ENCODE measurements around the gene ANXA3.
"Not testable (repeated sequence)": the region's sequence is repeated elsewhere in the genome, so short reads cannot be mapped to it uniquely, and the experiment has no call there.

Gene ANXA3

DNA sequence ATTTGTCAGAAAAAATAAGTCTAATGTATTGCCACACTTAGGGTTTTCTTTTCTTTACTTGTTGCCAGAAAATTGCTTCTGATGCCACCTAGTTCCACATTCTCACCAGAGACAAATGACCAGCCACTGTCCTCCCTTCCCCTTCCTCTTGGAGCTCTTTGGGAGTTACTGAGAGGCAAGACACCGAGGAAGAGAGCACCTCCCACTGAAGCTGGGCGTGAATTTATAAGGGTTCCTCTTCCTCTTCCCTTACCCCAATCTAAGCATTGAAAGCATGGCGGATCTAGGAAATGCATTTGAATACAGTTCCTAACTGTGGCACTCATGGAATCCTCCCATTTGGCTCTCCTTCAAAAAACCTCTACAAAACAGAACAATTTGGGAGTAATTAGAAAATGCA is 30.0 kb downstream of the ANXA3 start:
- no peak for DNase-seq

DNA sequence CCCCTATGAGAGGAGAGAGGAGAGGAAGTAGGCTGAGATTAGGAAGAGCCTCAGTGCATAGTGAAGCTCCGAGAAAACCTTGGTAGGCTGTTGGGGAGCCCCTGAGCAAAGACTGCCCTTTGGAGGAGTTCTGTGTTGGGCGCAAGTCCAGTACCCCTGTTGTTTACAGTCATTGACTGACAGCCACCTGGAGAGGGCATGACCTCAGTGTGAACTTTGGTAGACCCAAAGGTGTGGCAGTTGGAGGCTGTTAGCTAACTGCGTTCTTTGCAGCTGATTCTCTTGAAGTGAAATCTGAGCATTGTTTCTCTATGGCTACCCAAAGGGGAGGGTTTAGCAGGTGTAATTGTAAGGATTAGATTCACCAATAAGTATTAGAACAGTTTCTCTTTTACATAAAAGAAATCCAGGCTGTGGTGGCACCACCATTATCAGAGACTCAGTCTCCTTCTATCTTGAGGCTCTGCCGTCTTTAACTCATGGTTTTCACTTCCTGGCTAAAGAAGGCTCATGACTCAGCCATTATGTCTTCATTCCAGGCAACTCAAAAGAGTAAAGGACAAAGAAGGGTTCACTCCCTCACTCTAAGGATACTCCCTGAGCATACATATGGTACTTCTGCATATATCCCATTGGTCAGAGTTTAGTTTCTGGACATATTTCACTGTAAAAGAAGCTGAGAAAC is 33.4 kb downstream of the ANXA3 start:
- no peak for DNase-seq

DNA sequence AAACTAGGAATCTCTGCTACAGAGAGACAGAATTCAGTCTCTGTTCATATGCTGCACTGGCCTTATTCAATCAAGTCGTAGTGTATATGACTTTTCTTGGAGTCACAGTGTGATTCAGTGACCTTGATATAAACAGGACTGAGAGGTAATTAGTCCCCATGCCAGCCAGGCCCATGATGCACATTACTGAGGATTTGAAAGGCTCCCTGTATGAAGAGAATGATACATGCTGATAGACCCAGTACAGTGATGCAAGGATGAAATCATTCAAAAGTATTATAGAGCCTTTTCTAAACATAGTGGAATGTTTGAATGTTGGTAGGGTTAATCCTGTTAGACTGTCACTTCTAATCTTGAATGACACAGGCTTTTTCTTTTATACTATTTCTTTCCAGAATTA is 34.1 kb downstream of the ANXA3 start:
- no peak for DNase-seq

DNA sequence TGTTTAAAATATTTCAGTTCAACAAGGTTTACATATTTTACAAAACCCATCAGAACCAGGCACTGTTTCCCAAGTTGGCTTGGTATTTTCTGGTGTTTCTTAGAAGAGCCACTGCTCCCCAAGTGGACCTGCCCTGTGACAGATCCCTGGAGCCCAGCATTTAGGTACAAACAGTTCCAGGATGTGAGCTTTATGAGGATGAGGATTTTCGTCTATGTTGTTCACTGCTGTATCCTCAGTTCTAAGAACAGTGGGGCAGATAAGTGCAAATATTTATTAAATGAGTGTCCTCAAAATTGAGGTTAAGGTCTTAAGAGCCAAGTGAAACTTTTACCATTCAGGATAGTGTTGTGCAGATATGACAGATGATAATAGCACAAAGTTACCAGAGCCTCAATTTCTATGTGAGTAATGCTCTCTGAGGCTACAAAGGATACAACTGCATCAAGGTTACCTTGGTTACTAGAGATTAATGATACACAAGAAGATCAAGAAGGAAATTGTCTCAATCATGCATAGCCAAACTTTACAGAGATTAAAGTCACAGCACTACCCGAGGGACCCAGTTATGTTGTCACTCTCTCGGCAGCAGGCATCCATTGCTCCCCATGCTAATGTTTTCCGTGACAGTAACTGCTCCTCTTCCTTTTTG is 37.5 kb downstream of the ANXA3 start:
- no peak for DNase-seq

DNA sequence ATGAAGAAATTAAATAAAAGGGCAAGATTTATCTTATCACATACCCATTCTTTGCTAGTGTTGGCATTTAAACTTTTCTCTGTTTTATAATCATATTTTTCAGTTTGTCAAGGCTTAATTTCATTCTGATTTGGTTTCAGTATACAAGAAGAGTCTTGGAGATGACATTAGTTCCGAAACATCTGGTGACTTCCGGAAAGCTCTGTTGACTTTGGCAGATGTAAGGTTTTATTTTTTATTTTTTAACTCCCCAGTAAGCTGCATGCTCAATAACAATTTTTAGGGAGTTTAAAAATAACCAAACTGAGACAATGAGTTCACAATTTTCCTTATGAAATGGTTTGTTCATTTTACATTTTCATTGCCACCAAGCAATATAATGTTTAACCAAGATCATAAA is 39.8 kb downstream of the ANXA3 start:
- no peak for DNase-seq

DNA sequence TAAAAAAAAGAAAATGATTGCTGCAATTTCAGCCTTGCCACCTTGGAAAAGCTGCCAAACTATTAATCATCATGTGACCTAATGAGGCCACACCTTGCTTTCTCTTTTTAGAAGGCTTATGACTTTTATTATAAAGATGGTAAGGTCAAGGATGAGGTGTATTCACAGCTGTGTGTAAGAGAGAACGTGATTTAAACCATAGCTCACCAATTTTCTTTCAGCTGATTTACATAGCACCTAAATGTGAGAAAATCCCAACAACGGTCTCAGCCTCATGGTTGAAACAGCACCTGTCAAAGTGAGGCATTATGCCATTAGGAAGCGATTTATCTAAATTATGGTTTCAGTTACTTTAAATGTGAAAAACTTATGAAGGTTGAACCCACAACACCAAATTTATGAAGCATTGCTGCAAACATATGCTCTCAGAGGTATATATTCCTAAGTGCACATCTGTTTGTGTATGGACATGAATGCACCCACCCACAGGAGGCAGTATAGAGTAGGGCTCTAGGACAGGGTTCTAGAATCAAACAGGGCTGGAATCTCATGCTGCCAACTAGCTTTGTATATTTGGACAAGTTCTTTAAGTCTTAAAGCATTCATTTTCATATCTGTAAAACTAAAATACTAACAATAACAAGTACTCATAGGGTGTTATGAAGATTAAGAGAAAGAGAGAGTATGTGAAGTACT is 40.7 kb downstream of the ANXA3 start:
- no peak for DNase-seq

DNA sequence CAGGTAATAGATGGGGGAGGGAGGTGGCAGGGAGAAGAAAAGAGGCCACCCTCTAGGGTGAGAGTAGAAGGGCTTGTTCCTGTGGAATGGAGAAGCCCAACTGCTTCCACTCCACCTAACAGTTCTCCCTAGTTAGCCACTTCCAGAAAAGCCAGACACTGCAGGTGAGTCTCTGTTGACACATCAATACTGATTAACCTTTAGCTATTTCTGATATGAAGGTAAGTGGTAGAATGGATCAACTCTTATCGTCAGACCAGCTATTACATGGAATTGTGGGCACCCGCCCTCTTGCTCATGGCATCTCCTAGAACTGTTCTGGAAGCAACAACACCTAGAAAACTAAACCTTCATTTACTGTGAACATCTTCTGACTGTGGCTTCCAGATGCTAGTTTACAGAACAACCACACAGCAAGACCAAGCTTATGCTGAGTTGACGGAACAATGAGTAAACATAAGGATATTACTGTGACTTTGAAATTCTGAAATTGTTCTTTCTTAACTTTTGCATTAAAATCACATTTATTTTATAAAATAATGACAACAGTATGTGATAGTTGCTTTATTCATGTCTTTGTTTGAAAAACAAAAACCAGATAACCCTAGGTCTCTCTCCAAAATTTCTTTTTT is 44.7 kb downstream of the ANXA3 start:
- DNase-seq = no peak

DNA sequence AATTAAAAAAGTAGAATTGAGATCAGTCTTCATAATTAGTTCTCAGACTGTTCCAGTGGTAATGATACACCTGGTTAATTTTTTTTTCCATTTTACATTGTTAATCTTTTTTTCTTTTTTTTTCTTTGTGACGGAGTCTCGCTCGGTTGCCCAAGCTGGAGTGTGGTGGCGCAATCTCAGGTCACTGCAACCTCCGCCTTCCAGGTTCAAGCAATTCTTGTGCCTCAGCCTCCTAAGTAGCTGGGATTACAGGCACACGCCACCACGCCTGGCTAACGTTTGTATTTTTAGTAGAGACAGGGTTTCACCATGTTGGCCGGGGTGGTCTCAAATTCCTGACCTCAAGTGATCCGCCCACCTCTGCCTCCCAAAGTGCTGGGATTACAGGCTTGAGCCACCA is 46.9 kb downstream of the ANXA3 start:
- not testable (repeated sequence) for DNase-seq

DNA sequence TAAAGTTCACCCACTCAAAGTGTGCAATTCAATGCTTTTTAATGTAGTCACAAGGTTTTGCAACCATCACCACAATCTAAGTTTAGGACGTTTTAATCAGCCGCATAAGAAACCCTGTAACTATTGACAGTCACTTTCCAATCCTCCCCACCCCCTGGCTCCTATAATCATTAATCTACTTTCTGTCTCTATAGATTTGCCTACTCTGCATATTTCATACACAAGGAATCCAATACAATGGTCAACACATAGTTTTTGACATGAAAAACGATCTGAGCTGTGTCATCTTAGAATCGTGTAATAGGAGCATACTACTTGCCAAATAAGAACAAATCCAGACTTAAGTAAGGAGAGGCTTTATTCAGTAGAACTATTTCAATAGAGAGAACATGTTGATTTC is 47.6 kb downstream of the ANXA3 start:
- no peak for DNase-seq

DNA sequence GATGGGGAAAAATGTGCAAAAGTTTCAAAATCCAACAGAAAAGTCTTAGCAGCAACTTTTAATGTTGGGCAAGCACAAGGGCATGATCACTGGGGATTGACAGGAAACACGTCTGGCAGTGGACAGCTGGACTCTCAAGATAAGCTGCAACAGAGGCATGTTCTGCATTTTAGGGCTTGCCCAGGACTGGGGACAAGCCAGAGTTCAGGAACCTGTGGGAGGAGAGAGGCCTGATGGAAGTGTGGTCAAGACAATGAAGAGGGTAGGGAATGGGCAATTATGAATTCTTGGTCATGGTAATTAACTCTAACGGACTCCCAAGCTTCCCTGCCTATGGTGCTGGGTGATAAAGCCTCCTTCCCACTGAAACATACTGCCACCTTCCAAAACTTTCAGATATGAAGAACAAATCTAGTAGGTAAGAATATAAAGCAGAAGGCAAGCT is 48.4 kb downstream of the ANXA3 start:
- DNase-seq = no peak

DNA sequence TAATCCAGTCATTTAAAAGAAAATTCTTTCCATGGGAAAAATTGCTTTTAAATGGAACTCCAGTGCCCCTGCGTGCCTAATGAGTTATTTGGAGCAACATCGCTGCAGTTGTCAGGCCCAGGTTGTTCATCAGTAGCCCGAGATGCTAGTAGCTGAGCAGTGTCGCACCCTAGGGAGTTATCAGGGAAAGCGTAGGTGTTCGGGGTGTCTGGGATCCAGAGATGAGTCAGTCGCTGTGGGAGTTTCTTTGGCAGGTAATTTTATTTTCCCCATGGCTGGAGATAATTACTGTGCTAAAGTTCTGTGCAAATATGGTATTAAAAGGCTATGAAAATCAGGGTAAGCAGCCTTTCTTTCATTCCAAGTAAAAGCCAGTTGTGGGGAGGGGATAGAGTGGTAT is 49.4 kb downstream of the ANXA3 start:
- DNase-seq = no peak

DNA sequence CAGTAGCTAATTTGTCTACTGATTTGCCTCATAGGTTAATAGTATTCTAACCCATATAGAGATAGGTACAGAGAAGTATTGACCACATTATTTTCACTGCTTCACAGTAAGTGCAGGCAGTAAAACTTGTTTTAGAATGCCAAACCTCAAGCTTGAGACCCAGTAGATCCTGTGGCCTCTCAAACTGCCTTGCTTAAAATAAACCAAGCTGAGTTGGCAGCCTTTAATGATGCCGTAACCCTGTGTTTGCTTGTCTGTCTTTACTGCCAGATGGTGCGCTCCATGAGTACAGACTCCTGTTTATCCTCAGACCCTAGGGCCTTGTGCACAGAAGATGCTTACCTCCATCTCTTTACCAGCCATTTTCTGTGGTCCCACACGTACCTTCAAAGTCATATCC is 50.8 kb downstream of the ANXA3 start:
- DNase-seq = no peak

DNA sequence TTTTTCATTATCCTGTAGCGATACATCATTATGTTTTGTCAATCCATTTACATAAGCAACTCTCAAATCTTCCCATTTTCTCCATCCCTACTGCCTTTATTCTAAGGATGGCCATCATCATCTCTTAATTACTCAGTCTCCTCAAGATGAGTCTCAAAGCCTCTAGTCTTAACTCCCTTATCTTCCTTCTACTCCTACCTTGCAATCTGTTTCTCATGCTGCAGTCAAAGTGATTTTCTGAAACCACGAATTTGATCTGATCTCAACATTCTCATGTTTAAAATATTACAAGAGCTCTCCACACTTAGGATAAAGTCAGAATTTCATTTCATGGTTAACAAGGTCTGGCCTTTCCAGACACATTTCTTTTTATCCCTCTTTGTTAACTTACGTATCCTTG is 51.8 kb downstream of the ANXA3 start:
- no peak for DNase-seq

DNA sequence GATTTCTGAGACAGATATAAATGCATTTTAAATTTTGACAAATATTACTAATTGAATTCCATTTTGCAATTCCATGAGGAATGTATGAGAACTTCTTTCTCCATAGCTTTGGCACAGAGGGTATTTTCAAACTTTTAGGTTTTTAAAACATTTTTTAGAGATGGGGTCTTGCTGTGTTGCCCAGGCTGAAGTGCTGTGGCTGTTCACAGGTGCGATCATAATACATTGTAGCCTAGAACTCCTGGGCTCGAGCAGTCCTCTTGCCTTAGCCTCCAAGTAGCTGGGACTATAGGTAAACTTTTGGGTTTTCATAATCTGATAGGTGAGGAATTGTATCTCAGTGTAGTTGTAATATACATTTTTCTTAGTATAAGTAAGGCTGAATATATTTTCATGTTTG is 53.4 kb downstream of the ANXA3 start:
- DNase-seq = no peak

DNA sequence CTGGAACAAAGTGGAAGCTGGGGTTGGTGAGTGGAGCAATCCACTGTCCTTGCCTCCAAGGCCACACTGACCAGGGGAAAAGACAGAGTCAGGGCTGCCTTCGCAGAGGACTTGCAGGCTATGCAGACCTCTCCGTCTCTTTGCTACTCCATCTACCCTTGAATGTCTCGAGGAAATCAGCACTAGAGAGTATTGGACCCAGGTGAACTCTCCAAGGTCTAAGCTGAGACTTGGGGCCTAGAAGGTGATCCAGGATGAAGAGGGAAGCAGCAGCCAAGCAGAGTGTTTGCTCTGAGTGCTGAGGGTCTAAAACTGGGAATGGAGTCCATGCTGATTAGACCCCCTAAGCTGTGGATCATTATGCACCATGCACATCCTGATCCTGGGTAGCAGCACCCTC is 54.5 kb downstream of the ANXA3 start:
- no peak for DNase-seq

DNA sequence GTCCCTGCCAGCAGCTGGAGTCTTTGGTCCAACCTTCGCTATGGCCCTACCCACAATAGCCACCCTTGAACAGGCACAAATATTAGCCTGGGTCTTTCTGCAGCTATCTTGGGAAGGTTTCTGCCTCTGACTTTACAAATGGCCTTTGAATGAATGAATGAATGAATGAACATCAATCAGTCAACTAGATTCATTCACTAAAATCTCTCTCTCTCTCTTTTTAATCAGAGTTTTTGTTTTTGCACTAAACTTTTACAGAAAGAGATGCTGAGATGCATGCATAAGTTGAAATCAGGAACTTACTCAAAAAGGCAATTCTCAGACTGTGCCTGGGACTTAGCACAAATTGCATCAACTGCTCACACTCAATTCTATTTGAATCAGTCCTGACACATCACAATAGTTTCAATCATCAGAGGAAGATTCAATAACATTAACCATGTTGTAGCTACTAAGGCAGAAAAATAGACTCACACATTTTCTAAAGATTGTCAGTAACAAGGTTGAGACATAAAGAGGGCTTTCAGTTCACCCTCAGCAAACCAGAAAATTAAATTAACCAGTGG is 55.0 kb downstream of the ANXA3 start:
- no peak for DNase-seq

DNA sequence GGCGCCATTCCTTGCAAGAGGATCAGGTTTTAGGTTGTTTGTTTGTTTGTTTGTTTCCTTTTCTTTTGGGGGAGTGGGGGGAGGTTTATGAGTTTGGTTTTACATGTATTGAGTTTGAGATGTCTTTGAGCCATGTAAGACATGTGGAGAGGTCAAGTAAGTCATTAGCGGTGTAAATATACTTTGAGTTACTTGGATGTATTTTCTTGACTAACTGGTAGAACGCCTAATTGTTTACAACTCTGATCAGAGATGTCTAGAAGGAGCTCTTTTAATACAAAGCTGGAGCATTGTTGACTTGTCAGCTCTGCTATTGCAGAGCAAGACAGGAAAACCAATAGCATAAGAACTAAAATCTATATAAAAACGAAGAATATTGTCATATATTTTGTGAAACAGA is 57.1 kb downstream of the ANXA3 start:
- DNase-seq = no peak

DNA sequence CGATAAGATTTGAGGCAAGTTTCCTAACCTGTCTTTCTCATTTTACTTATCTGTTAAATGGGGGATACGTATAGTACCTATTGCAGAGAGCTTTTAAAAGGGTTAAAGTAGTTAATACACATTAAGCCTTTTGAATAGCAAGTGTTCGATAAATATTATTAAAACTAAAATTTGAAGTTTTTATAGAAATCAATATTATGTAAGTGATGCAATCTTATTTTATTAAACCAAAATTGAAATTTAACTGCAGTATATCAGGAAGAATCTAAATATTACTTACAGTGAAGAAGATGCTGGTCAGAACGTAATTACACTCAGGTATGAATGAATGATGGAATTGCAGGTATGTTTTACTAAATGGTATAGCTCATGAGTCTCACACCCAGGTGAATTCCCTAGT is 58.0 kb downstream of the ANXA3 start:
- no peak for DNase-seq

DNA sequence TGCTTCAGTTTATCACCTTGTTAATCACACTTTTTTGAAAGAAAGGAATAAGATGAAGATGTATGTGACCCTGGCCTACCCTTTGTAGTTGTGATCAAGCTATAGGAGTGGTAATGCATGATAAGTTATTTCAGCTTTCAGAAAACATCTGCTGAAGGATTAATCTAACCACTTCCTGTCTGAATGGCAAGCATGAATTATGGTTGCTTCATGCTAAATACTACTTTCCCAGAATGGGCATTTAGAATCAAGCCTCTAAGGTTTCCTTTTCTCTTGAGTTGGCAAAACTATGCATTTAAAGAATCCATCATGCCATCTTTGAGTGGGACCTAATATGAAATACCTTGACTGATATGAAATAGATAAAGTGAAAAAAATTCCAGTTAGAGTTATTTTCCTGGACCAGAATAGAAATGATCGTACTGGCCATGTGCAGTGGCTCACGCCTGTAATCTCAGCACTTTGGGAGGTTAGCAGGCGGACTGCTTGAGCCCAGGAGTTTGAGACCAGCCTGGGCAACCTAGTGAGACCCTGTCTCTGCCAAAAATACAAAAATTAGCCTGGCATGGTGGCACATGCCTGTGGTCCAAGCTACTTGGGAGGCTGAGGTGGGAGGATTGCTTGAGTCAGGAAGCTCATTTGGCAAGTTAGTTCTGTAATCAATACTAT is 59.1 kb downstream of the ANXA3 start:
- DNase-seq = no peak

DNA sequence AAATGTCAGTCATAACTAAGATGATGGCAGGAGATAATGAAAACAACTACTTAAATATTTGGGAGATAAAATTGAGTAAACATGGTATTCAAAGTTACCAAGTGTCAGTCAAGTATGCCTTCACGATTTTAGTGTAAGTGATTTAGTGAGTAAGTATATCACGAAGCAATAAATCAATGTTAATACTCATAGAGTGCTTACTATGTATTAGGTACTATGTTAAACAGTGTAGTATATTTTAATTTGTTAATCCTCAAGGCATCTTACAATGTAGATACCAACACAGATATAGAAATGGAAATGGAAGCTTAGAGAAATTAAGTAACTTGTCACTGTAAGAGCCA is 59.6 kb downstream of the ANXA3 start:
- no peak for DNase-seq

DNA sequence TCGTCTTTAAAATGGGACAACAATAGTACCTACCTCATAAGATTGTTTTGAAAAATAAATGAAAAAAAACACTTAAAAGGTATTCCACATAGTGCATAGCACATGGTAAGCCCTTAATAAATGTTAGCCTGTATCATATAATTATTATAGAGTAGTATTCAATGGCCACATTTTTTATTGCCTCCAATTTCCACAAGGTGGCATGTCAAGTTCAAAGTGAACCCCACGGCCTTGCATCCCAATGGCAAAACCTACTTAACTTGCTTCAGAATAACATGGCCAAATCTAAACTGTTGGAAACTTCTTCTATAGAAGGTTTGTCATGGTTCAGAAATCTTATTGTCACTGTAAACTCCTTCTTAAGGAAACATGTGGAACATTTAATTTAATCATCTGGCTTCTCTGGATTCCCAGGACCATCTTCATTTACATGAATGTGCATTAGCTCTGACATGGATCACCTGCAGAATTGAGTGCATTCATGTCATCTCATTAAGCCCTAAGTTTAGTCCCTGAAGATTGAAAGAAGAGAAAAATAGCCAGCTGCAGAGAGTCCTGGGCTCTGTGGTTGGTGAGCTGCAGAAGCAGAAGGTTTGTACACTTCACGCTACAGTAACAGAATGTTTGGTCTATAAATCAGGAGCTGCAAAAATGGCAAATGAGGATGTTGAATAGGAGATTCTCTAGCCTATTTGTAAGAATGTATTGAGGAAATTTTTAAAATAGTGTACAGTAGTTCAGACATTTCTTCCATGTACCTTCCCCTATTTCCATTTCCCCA is 61.0 kb downstream of the ANXA3 start:
- DNase-seq = no peak

All from activated naive CD4-positive, alpha-beta T cell treated with Interleukin-2 at 50 U/mL for 16 hours (primary cell).